H54 (cell line): ENCODE measurements around the gene CTRB1.

ENCODE experiments used
- DNase-seq: peaks from one replicate; pipeline ENCODE4 v3.0.0; 2011; ENCODE audit warnings: low spot score, mixed read lengths; ENCODE audit not compliant: insufficient read length
- FAIRE-seq: peaks from 3 replicates; lab custom pipeline; 2011; peaks lifted over from hg19 to GRCh38; lab: Jason Lieb, UNC
- POLR2A ChIP-seq: IDR thresholded peaks from 2 replicates; pipeline ENCODE4 v1.6.1; 2011; ENCODE audit warnings: low read depth, mild to moderate bottlenecking, low read length

The CTRB1 gene

GRCh38 chr16:75226550-75227360 is 8.0 kb downstream of the CTRB1 start:
- TF ChIP-seq POLR2A = no peak
- FAIRE-seq = no peak

GRCh38 chr16:75227361-75228142 is 8.8 kb downstream of the CTRB1 start:
- TF ChIP-seq POLR2A = no peak
- no peak for FAIRE-seq
- DNase-seq = no peak

More at GRCh38 chr16:75226550-75227360, 8.0 kb downstream of the CTRB1 start:
- DNase-seq = no peak

- no peak for TF ChIP-seq POLR2A
- FAIRE-seq (no peak), DNase-seq (no peak)
Observed at GRCh38 chr16:75228143-75228976, 9.6 kb downstream of the CTRB1 start.

GRCh38 chr16:75229172-75230031 is 10.6 kb downstream of the CTRB1 start:
- FAIRE-seq = no peak
- DNase-seq = no peak
- TF ChIP-seq POLR2A = no peak

GRCh38 chr16:75230471-75231110 is 11.8 kb downstream of the CTRB1 start:
- TF ChIP-seq POLR2A = no peak
- FAIRE-seq = no peak
- no peak for DNase-seq

- FAIRE-seq = no peak
- TF ChIP-seq POLR2A = no peak
- no peak for DNase-seq
Observed at GRCh38 chr16:75231570-75231969, 12.8 kb downstream of the CTRB1 start.

GRCh38 chr16:75233611-75233938 is 14.8 kb downstream of the CTRB1 start:
- DNase-seq (no peak), FAIRE-seq (no peak)

GRCh38 chr16:75234856-75235696 is 16.3 kb downstream of the CTRB1 start:
- DNase-seq = no peak
- FAIRE-seq = no peak
- TF ChIP-seq POLR2A = no peak

More at GRCh38 chr16:75233611-75233938, 14.8 kb downstream of the CTRB1 start:
- TF ChIP-seq POLR2A = no peak

GRCh38 chr16:75235721-75236193 is 17.0 kb downstream of the CTRB1 start:
- DNase-seq (no peak), FAIRE-seq (no peak)
- TF ChIP-seq POLR2A = no peak

GRCh38 chr16:75236232-75236631 is 17.4 kb downstream of the CTRB1 start:
- TF ChIP-seq POLR2A = no peak
- DNase-seq (no peak), FAIRE-seq (no peak)

GRCh38 chr16:75236736-75237397 is 18.1 kb downstream of the CTRB1 start:
- FAIRE-seq = no peak
- no peak for TF ChIP-seq POLR2A

More at GRCh38 chr16:75236736-75237397, 18.1 kb downstream of the CTRB1 start:
- no peak for DNase-seq
